KMS-11 (cell line): Measurements from ENCODE around the gene INA.

ENCODE experiments used
- H2AFZ ChIP-seq: fragments of 200-600 bp; sonication (generic); 2 replicates; pipeline ENCODE4 v1.6.1; 2016; ENCODE audit warnings: antibody characterized with exemption, mixed run types, low read depth
- H3K27ac ChIP-seq: fragments of 200-600 bp; sonication (generic); 2 replicates; pipeline ENCODE4 v1.6.1; 2016; ENCODE audit warnings: mild to moderate bottlenecking, mixed run types
- H3K27me3 ChIP-seq: fragments of 200-600 bp; sonication (generic); 2 replicates; pipeline ENCODE4 v1.6.1; 2017; ENCODE audit warnings: mild to moderate bottlenecking, low read depth, mixed run types, moderate library complexity; ENCODE audit not compliant: insufficient read depth
- H3K36me3 ChIP-seq: fragments of 200-600 bp; sonication (generic); 2 replicates; pipeline ENCODE4 v1.6.1; 2017; ENCODE audit warnings: mild to moderate bottlenecking, mixed run types; ENCODE audit not compliant: insufficient read depth
- H3K4me1 ChIP-seq: fragments of 200-600 bp; sonication (generic); 2 replicates; pipeline ENCODE4 v1.6.1; 2016; ENCODE audit warnings: mild to moderate bottlenecking, low read depth, mixed run types; ENCODE audit not compliant: poor library complexity, severe bottlenecking
- H3K4me2 ChIP-seq: fragments of 200-600 bp; sonication (generic); 2 replicates; pipeline ENCODE4 v1.7.0; 2016; ENCODE audit warnings: mild to moderate bottlenecking, mixed run types
- H3K4me3 ChIP-seq: fragments of 200-600 bp; sonication (generic); IDR thresholded peaks from 2 replicates; pipeline ENCODE4 v1.6.1; 2017; ENCODE audit warnings: low read depth, low read length, mixed read lengths; ENCODE audit not compliant: insufficient read depth
- H3K79me2 ChIP-seq: fragments of 200-600 bp; sonication (generic); 2 replicates; pipeline ENCODE4 v1.6.1; 2016; ENCODE audit warnings: low read depth, mixed run types; ENCODE audit not compliant: insufficient read depth
- H3K9ac ChIP-seq: fragments of 200-600 bp; sonication (generic); 2 replicates; pipeline ENCODE4 v1.6.1; 2016; ENCODE audit warnings: mild to moderate bottlenecking, mixed run types
- H4K20me1 ChIP-seq: fragments of 200-600 bp; sonication (generic); 2 replicates; pipeline ENCODE4 v1.6.1; 2016; ENCODE audit warnings: mild to moderate bottlenecking, mixed run types; ENCODE audit not compliant: insufficient read depth
- CTCF ChIP-seq: fragments of 200-600 bp; sonication (generic); conservative IDR thresholded peaks from 2 replicates; pipeline ENCODE4 v1.6.1; 2017; ENCODE audit warnings: low read depth, mild to moderate bottlenecking, antibody characterized with exemption, low read length, moderate library complexity, mixed read lengths

INA gene

GRCh38 chr10:103276896-103277712 lies at the start of gene INA:
TSS of gene INA (plus strand) at chr10:103277138. CDS start at chr10:103277212, 74 bp downstream.
- H3K4me2 ChIP-seq, result no peak within 1 kb of the TSS
- no peaks in the 10 kb centered on the region for H3K79me2 ChIP-seq
- H3K4me3 ChIP-seq, result no peak within 1 kb of the TSS
- no peak within 1 kb of the TSS for H2AFZ ChIP-seq
- H3K27ac ChIP-seq, result no peak within 1 kb of the TSS
- H3K36me3 ChIP-seq, result no peaks in the 10 kb centered on the region
- no peak within 1 kb of the TSS for H3K9ac ChIP-seq
- H3K4me1 ChIP-seq, result no peaks in the 10 kb centered on the region
- H3K27me3 ChIP-seq, result no peaks in the 10 kb centered on the region
- no peaks in the 10 kb centered on the region for H4K20me1 ChIP-seq
- no peak for TF ChIP-seq CTCF

- Histone ChIP-seq H3K4me3 (no peak overlapping the region), H3K79me2 (no peaks in the 10 kb centered on the region)
Measured at GRCh38 chr10:103227416-103227815, 49.5 kb upstream of the INA start.

GRCh38 chr10:103231047-103231551 lies 45.8 kb upstream of the INA start:
- no peaks in the 10 kb centered on the region for H3K79me2 ChIP-seq
- no peaks in the 10 kb centered on the region for H3K36me3 ChIP-seq
- H4K20me1 ChIP-seq, result no peaks in the 10 kb centered on the region
- TF ChIP-seq CTCF, result no peak
- no peak overlapping the region for H3K9ac ChIP-seq
- no peak overlapping the region for H3K4me3 ChIP-seq
- no peak overlapping the region for H2AFZ ChIP-seq
- no peaks in the 10 kb centered on the region for H3K4me1 ChIP-seq
- H3K27me3 ChIP-seq, result no peaks in the 10 kb centered on the region
- H3K27ac ChIP-seq, result no peak overlapping the region
- no peak overlapping the region for H3K4me2 ChIP-seq

More at GRCh38 chr10:103227416-103227815, 49.5 kb upstream of the INA start:
- TF ChIP-seq CTCF, result no peak
- no peaks in the 10 kb centered on the region for H3K36me3 ChIP-seq
- no peaks in the 10 kb centered on the region for H3K27me3 ChIP-seq
- no peak overlapping the region for H3K27ac ChIP-seq
- H2AFZ ChIP-seq, result no peak overlapping the region
- H3K9ac ChIP-seq, result no peak overlapping the region
- H3K4me2 ChIP-seq, result no peak overlapping the region
- no peaks in the 10 kb centered on the region for H4K20me1 ChIP-seq
- H3K4me1 ChIP-seq, result no peaks in the 10 kb centered on the region

GRCh38 chr10:103232131-103232673 lies 44.7 kb upstream of the INA start:
- no peaks in the 10 kb centered on the region for H3K27me3 ChIP-seq
- no peak overlapping the region for H3K4me2 ChIP-seq
- no peak for TF ChIP-seq CTCF
- no peaks in the 10 kb centered on the region for H3K79me2 ChIP-seq
- H3K4me3 ChIP-seq, result no peak overlapping the region
- no peak overlapping the region for H2AFZ ChIP-seq
- H4K20me1 ChIP-seq, result no peaks in the 10 kb centered on the region
- H3K9ac ChIP-seq, result no peak overlapping the region
- H3K27ac ChIP-seq, result no peak overlapping the region
- no peaks in the 10 kb centered on the region for H3K36me3 ChIP-seq
- no peaks in the 10 kb centered on the region for H3K4me1 ChIP-seq
